ENCODE data around the gene ACTR6. TPM values are rescaled to one million over a fixed set of nuclear protein-coding genes. Genes with fewer than 3 reads are reported as not detected.

ACTR6 gene
- total RNA-seq, 1 experiment from 2014 or later = 20.3 TPM

DNA sequence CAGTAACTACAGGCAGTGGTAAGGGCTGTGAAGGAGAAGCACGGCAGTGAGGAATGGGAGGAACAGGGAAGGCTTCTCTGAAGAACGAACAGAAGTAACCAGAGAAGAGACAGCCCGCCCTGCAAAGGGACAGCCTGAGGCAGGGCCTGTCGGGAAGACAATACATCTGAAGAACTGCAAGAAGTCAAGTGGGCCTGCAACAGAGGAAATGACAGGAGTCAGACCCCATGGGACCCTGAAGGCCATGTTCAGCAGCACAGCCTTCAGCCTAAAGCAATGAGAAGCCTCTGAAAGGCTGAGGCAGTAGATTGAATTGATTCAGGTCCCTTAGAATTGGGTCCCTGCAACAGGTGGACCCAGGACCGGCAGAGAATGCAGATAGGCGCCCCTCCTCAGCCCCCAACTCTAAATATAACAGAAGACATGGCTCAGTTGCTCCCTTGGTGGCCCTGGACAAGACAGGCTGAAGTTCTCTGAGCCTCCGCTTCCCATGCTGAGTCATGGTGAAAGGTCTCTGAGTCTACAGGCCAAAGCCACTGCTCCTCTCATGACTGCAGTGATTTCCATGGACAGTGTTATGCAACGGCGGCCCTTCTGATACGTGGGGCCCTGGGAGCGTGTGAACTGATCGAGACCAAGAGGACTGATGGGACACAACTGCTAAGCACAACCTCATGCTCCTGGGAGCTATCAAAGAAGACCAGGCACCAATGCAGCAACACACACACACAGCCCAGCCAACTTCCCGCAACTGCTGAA lies 10.8 kb upstream of the ACTR6 start:
- Histone ChIP-seq H3K36me3 (no peaks in the 10 kb centered on the region), H3K27me3 (replicated peaks) (no peaks in the 10 kb centered on the region), H3K27ac (no peak overlapping the region), H3K4me3 (no peak overlapping the region), H3K9me3 (replicated peaks) (no peaks in the 10 kb centered on the region), H3K4me1 (replicated peaks) (no peaks in the 10 kb centered on the region)
- DNase-seq (ENCODE audit: low read depth in 1 of 2, low spot score in 2 of 2) = no peak

DNA sequence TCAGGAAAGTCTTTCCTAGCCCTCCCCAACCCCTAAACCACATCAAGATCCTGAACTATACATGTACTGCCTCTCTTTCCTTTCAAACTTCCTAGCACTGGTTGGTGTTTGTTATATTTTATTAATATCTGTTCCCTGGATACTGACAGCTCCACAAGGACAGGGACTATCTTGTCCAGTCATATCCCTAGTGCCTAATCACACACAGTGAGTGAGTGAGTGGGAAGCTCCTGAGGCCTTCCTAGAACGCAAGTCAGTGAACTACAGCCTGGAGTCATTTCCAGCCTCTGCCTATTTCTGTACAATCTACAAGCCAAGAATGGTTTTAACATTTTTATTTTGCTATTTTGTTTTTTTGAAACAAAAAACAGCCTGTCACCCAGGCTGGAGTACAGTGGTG lies 7.5 kb upstream of the ACTR6 start:
- H3K27ac ChIP-seq = no peak overlapping the region
- no peaks in the 10 kb centered on the region for H3K9me3 ChIP-seq (replicated peaks)
- no peaks in the 10 kb centered on the region for H3K4me1 ChIP-seq (replicated peaks)
- no peaks in the 10 kb centered on the region for H3K27me3 ChIP-seq (replicated peaks)
- H3K4me3 ChIP-seq = no peak overlapping the region
- H3K36me3 ChIP-seq = no peaks in the 10 kb centered on the region
- DNase-seq (ENCODE audit: low read depth in 1 of 2, low spot score in 2 of 2) = no peak

DNA sequence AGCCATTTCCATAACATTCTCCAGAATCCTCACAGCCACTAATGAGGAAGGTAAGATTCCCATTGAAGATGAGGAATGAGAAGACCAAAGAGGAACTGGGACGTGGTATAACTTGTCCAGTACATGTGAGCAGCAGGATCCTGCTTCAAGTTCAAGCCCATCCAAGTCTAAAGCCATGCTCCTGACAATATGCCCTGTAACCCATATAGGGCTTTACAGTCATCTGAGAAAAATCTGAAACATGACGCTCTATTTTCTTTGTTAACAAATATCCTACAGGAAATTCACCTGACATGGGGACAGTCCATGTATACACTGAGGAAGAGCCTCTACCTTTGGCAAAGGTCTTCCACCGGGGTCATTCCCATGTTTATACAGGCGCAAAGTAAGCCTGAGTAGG lies 3.1 kb upstream of the ACTR6 start:
- DNase-seq (ENCODE audit: low read depth in 1 of 2, low spot score in 2 of 2) = no peak
- H3K9me3 ChIP-seq (replicated peaks) = no peaks in the 10 kb centered on the region
- no peaks in the 10 kb centered on the region for H3K36me3 ChIP-seq
- H3K27ac ChIP-seq = no peak overlapping the region
- H3K4me1 ChIP-seq (replicated peaks) = peaks cover 14% of the 10 kb centered on the region
- H3K27me3 ChIP-seq (replicated peaks) = no peaks in the 10 kb centered on the region
- no peak overlapping the region for H3K4me3 ChIP-seq

DNA sequence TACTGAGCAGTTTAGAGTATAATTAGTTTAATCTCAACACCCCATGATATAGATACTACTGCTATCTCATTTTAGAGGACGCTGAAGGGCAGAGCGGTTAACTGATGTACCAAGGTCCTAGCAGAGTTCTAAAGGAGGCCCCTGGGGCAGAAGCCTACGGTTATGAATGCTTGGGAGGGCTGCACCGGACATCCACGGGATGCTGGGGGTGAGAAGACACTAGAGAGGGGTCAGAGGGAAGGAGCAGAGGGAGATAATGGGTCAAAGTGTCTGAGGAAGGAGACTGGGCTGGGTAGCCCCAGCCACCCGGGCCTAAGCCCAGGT lies 1.6 kb upstream of the ACTR6 start:
- no peaks in the 10 kb centered on the region for H3K36me3 ChIP-seq
- DNase-seq (ENCODE audit: low read depth in 1 of 2, low spot score in 2 of 2) = no peak
- no peaks in the 10 kb centered on the region for H3K27me3 ChIP-seq (replicated peaks)
- no peak overlapping the region for H3K27ac ChIP-seq
- no peaks in the 10 kb centered on the region for H3K9me3 ChIP-seq (replicated peaks)
- H3K4me3 ChIP-seq = peak overlapping the region; percentile 55
- peaks cover 14% of the 10 kb centered on the region for H3K4me1 ChIP-seq (replicated peaks)

DNA sequence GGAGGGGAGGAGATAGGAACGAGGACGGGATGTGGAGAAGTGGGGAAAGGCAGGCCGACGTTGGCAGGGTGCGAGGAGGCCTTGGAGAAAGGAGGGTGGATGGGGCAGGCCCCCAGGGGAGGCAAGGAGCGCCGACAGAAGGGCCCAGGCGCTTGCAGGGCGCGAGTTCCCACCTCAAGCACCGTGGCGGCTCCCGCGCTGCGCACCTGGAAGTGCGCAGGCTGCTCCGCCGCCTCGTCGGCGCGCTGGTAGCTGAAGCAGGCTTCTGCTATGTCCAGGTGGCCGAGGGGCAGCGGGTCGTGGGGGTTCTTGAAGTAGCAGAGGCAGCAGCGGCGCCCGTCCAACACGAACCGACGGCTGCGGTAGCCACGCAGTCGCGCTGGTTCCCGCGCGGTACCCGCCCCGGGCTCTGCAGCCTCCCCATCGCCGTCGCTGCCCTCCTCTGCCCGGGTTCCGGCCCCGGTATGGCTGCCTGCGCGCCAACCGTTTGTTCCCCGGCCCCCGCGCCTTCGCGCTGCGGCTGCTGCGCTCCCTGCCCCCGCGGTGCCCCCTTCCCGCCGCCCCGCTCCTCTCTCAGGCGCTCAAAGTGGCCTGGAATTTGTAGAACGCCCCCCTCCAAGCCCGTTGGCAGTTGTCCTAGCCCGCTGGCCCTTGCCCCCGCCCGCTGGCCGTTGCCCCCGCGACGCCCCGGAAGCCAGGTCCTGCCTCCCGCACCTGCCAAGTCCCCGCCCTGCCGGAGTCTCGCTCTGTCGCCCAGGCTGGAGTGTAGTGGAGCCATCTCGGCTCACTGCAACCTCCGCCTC lies 1.1 kb upstream of the ACTR6 start:
- Histone ChIP-seq H3K27ac (no peak overlapping the region), H3K9me3 (replicated peaks) (no peaks in the 10 kb centered on the region), H3K4me1 (replicated peaks) (peaks cover 14% of the 10 kb centered on the region), H3K27me3 (replicated peaks) (no peaks in the 10 kb centered on the region), H3K4me3 (peak overlapping the region; percentile 55), H3K36me3 (no peaks in the 10 kb centered on the region)
- peak; percentile 8 to 62 for DNase-seq (ENCODE audit: low read depth in 1 of 2, low spot score in 2 of 2)

DNA sequence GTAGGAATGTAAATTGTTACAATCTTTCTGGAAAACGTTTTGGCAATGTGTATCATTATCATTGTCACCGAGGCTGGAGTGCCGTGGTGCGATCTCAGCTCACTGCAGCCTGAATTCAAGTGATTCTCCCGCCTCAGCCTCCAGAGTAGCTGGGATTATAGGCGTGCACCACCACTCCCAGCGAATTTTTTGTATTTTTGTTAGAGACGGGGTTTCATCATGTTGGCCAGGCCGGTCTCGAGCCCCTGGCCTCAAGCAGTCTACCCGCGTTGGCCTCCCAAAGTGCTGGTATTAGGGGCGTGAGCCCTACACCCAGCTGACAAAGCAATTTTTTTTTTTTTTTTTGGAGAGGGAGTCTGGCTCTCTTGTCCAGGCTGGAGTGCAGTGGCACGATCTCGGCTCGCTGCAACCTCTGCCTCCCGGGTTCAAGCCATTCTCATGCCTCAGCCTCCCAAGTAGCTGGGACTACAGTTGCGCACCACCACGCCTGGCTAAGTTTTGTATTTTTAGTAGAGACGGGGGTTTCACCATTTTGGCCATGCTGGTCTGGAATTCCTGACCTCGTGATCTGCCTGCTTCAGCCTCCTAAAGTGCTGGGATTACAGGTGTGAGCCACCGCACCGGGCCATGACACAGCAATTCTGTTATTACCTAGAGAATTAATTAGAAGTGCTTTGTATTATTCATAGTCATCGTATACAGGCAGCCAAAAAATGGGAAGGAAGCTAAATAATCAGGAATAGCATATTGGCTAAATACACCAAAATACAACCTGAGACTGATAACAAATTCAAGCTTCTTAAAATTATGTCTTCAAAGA lies 1.2 kb downstream of the ACTR6 start:
- H3K27ac ChIP-seq = no peak overlapping the region
- no peaks in the 10 kb centered on the region; the same call in 1 of the 2 replicates for H3K36me3 ChIP-seq
- no peak for DNase-seq (ENCODE audit: low read depth in 1 of 2, low spot score in 2 of 2)
- no peaks in the 10 kb centered on the region for H3K27me3 ChIP-seq (replicated peaks)
- no peaks in the 10 kb centered on the region for H3K9me3 ChIP-seq (replicated peaks)
- H3K4me3 ChIP-seq = peak overlapping the region; percentile 55
- H3K4me1 ChIP-seq (replicated peaks) = peaks cover 14% of the 10 kb centered on the region

DNA sequence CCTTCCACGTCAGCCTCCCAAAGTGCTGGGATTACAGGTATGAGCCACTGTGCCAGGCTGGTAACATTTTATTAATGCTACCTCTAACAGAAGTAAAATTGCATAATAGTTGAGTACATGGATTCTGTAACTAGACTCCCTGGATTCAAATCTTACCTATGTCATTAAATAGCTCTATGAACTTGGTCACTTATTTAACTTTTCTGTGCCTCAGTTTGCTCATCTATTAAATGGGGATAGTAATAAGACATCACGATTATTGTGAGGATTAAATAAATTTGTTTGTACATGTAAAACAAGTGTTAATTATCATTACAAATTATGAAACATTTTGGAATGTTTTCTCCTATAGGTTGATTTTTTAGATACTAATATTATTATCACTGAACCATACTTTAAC lies 6.7 kb downstream of the ACTR6 start:
- Histone ChIP-seq H3K27me3 (replicated peaks) (no peaks in the 10 kb centered on the region), H3K4me1 (replicated peaks) (no peaks in the 10 kb centered on the region), H3K9me3 (replicated peaks) (no peaks in the 10 kb centered on the region), H3K4me3 (no peak overlapping the region), H3K36me3 (peaks cover 30% of the 10 kb centered on the region), H3K27ac (no peak overlapping the region)
- DNase-seq (ENCODE audit: low read depth in 1 of 2, low spot score in 2 of 2) = no peak

DNA sequence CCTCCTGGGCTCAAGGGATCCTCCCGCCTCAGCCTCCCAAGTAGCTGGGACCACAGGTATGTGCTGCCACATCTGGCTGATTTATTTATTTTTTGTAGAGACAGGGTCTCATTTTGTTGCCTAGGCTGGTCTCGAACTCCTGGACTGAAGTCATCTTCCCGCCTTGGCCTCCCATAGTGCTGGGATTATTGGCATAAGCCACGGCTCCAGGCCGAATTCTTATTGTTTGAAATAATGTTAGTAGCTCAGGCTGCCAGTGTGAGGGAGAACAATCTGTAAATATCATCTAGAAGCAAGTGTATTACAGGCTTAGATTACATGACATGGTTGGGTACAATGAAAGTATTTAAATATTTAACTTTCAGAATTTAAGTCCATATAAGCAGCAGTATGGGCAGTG lies 8.2 kb downstream of the ACTR6 start:
- H3K4me1 ChIP-seq (replicated peaks) = no peaks in the 10 kb centered on the region
- H3K4me3 ChIP-seq = no peak overlapping the region
- H3K36me3 ChIP-seq = peaks cover 32% of the 10 kb centered on the region
- no peaks in the 10 kb centered on the region for H3K9me3 ChIP-seq (replicated peaks)
- no peak overlapping the region for H3K27ac ChIP-seq
- no peaks in the 10 kb centered on the region for H3K27me3 ChIP-seq (replicated peaks)
- no peak for DNase-seq (ENCODE audit: low read depth in 1 of 2, low spot score in 2 of 2)

DNA sequence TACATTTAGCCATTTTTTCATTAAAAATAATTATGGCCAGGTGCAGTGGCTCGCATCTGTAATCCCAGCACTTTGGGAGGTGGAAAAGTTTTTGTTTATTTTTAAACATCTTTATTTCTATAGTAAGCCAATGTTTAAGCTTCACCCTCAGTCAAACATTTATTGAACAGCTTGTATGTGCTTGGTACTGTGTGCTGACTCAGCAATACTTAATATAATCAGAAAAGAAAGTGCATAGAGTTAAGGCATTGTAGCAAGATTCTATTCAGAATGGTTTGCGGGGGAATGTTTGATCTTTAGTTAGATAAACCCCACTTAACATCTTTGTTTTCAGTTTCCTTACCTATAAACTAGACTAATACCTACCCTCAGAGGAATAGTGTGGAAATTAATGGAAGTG lies 11.1 kb downstream of the ACTR6 start:
- no peaks in the 10 kb centered on the region for H3K9me3 ChIP-seq (replicated peaks)
- no peak overlapping the region for H3K27ac ChIP-seq
- H3K4me3 ChIP-seq = no peak overlapping the region
- no peaks in the 10 kb centered on the region for H3K4me1 ChIP-seq (replicated peaks)
- H3K36me3 ChIP-seq = peaks cover 41% of the 10 kb centered on the region
- H3K27me3 ChIP-seq (replicated peaks) = no peaks in the 10 kb centered on the region
- DNase-seq (ENCODE audit: low read depth in 1 of 2, low spot score in 2 of 2) = no peak

DNA sequence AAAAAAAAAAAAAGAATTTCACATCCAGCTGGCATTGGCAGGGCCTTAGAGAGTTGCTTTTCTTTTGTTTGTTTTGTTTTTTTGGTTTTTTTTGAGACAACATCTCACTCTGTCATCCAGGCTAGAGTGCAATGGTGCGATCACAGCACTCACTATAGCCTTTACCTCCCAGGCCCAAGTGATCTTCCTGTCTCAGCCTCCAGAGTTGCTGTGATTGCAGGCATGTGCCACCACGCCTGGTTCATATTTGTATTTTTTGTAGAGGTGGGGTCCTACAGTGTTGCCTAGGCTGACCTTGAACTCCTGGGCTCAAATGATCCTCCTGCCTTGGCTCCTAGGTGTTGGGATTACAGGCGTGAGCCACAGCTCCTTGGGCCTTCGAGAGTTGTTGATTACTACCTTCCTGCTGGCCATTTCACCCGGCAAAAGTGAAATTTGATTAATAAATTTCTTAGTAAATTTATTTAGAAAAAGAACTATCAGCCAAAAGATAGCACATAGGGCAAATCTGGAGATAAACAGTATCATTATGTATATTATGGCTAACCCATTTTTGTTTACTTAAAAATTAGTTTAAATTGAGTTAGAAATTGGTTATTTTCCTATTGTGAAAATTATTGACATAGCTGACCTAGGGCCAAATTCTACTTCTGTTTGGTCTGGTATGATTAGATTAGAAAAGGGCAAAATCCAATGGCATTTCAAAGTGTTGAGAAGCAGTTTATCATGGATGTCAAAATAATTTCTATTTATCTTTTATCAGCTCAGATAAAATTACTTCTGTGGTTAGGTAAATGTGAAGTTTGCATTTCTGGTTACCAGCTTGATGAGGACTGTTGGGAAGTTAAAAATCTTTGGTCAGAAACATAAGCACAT lies 12.6 kb downstream of the ACTR6 start:
- Histone ChIP-seq H3K27ac (no peak overlapping the region), H3K27me3 (replicated peaks) (no peaks in the 10 kb centered on the region), H3K4me3 (no peak overlapping the region), H3K4me1 (replicated peaks) (no peaks in the 10 kb centered on the region), H3K9me3 (replicated peaks) (no peaks in the 10 kb centered on the region), H3K36me3 (peaks cover 32% of the 10 kb centered on the region)
- no peak for DNase-seq (ENCODE audit: low read depth in 1 of 2, low spot score in 2 of 2)

DNA sequence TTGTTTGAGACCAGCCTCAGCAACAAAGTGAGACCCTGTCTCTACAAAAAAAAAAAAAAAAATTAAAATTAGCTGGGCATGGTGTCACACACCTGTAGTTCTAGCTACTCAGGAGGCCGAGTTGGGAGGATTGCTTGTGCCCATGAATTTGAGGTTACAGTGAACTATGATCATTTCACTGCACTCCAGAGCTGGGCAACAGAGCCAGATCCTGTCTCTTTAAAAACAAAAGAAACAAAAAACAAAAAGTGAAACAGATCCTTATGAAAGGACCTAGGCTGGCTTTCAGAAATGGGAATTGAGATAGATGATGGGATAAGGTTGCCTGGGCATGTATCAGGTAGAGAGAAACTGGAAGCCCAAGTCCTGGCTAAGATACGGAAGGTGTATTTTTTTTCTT lies 13.9 kb downstream of the ACTR6 start:
- no peaks in the 10 kb centered on the region for H3K4me1 ChIP-seq (replicated peaks)
- H3K9me3 ChIP-seq (replicated peaks) = no peaks in the 10 kb centered on the region
- H3K27me3 ChIP-seq (replicated peaks) = no peaks in the 10 kb centered on the region
- no peak overlapping the region for H3K4me3 ChIP-seq
- H3K36me3 ChIP-seq = peaks cover 22% of the 10 kb centered on the region
- no peak overlapping the region for H3K27ac ChIP-seq
- DNase-seq (ENCODE audit: low read depth in 1 of 2, low spot score in 2 of 2) = no peak

DNA sequence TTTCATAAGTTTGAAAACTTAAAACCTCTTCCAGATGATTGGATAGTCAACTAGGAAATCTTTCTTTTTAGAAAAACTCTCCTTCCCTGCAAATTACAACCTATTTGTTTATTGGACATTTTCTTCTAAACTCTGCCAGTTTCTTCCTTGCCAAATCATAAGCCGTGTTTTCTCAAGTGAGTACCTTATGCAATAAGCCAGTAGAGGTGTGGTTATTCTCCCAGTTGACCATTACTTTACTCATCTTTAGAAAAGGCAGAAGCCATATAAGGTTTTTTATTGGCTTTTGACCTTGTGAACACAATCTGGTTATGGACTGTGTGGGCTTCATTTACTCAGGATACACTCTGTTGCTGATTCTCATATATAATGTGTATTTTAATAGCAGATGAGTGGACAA lies 14.6 kb downstream of the ACTR6 start:
- no peak for DNase-seq (ENCODE audit: low read depth in 1 of 2, low spot score in 2 of 2)
- Histone ChIP-seq H3K4me1 (replicated peaks) (no peaks in the 10 kb centered on the region), H3K4me3 (no peak overlapping the region), H3K27me3 (replicated peaks) (no peaks in the 10 kb centered on the region), H3K9me3 (replicated peaks) (no peaks in the 10 kb centered on the region), H3K36me3 (peaks cover 23% of the 10 kb centered on the region), H3K27ac (no peak overlapping the region)

DNA sequence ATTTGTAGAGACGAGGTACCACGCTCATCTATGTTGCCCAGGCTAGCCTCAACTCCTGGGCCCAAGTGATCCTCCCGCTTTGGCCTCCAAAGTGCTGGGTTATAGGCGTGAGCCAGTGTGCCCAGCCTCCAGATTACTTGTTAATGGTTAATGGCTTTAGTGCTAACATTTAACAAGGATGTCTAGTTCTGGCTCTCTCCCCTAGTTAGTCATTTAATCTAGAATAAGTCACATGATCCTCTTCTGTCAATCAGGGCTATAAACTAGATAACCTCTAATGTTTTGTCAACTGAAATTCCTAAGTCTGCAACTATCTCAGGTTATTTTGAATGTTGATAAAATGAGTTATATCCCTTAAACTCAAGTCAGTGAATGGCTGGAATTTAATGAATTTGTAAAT lies 15.7 kb downstream of the ACTR6 start:
- Histone ChIP-seq H3K4me3 (no peak overlapping the region), H3K27me3 (replicated peaks) (no peaks in the 10 kb centered on the region), H3K27ac (no peak overlapping the region), H3K4me1 (replicated peaks) (no peaks in the 10 kb centered on the region), H3K9me3 (replicated peaks) (no peaks in the 10 kb centered on the region), H3K36me3 (peaks cover 19% of the 10 kb centered on the region)
- DNase-seq (ENCODE audit: low read depth in 1 of 2, low spot score in 2 of 2) = no peak

Data from SJSA1 (cell line).